ENCODE measurements around the gene TCF4. TPM values are rescaled to one million over a fixed set of nuclear protein-coding genes. Genes with fewer than 3 reads are reported as not detected.

TCF4 gene
- polyA plus RNA-seq, 4 donors, result 55.7 to 78.2 (median 72.4) TPM

DNA sequence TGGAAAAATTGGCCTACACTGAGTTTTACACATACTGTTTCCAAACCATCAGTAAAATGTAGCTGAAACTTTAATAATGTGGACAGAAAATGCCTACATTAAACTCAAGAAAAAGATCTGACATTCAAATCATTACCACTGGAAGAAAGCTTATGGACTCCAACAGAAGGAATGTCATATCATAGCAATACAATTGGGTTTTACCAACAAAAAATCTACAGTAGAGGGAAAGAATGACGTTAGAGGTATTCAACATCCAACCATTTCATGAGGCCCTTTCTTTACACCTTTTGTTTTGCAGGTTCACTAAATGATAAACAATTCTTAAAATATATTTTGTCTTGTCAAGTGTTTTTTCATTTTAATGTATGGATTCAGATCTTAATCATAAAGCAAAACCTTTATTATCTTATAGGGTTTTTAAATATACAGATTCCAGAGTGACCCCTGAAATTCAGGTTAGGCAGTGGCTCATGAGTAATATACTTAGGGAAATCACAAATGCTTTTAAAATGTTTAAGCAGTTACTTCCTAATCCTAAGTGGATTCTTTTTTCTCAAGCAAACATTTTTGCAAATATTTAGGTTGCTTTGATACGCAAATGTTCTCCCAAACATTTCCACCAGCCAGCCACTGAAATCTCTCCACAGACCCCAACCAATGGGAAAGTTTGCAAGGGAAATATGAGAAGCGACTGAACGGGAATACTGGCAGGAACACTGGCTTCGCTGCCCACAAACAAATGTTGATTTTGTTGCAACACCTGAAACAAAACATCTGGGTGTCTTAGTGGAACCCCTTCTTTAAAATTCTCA is 168.7 kb downstream of the TCF4 start:
- no peak for DNase-seq (ENCODE audit: low read depth in 4 of 4, low spot score in 3 of 4)

DNA sequence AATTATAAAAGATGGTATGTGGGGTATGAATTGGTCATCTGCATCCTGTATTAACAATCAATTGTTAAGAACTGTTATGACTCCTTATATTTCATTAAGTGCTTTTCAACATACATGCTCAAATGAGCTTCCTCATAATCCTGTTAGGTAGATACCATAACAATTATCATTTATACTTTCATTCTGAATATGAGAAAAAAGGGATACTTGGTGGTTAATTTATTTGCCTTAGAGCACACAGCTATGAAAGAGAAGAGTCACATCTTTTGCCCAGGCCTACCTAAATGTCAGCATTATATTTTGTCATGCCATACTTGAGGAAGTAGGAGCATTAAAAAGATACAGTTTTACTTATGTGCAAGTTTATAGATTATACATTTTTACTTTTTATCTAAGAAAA is 169.6 kb downstream of the TCF4 start:
- DNase-seq (ENCODE audit: low read depth in 4 of 4, low spot score in 3 of 4), result no peak

DNA sequence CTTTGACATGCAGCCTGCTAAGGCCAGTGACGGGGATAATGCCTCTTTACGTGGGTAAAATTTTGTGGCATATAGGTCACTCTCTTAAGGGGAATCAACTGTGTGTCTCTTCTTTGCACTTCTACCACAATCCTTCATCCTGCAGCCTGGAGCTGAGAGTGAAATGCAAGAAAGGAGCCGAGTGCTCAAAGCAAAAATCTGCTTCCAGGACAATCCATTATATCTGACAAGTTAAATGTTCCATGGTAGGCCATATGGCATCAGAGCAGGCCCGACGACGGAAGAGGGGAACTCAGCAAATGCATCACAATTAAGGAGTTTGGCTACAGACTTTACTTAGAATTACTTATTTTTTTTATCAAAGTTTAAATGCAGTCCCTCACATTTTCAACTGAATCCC is 171.2 kb downstream of the TCF4 start:
- no peak for DNase-seq (ENCODE audit: low read depth in 4 of 4, low spot score in 3 of 4)

DNA sequence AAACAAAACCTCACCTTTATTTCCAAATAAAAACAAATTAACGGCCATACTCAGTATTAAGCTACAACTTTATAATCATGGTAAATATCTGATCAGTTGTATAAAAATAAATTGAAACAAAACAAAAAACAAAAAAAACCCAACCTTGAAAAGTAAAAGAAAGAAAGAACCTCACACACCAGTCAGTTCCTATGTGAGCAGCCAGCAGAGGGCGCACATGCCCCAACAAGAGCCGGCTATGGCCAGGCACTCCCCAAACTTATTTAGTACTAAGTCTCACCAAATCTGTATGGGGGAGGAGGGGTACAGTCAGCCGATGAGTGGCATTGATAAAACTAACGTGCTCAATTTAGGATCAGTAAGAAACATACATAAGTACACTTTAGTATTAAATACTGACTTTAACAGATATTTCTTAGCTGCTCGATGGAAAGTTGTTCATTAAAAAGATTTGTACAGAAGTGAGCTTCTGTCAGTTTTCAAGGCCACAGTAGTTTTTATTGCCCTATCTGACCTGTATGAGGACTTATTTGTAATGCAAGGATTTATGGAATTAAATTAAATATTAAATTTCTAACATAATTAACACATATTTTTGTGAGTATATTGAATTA is 172.6 kb downstream of the TCF4 start:
- DNase-seq (ENCODE audit: low read depth in 4 of 4, low spot score in 3 of 4), result peak; percentile 65 to 73 (median 68)

DNA sequence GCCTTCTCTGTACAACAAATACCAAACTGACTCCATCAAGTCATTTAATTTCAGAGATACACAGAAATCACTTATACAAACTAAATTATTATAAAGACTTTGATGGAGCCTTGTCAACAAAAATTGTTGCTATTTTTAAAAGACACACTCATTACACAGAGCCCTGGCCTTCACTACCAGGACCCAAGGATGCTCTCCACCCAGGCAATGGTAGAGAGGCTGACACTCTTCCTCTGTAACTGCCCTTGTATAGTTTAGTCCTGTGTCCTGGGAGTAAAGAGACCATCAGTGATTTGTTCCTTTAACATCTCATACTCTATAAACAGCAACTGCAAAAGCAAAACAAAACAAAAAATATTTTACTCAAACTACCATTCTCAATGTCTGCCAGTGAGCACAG is 173.5 kb downstream of the TCF4 start:
- DNase-seq (ENCODE audit: low read depth in 4 of 4, low spot score in 3 of 4), result no peak

DNA sequence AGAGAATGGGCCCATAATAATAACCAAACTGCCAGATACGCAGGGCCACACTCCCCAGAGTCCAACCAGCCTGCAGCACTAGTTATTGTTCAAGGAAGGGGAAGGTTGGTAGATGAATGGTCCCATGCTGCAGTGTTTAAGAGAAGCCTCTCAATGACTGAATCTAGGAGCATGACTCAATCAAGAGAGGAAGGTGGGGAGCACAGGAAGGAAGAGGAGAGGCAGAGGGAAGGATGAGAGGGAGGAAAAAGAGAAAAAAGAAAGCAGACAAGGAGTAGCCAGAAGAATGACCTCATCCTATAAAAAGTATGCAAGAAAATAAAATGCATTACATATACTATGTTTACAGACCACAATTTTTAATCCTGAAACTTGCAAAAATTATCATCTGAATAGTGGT is 174.5 kb downstream of the TCF4 start:
- DNase-seq (ENCODE audit: low read depth in 4 of 4, low spot score in 3 of 4), result no peak

DNA sequence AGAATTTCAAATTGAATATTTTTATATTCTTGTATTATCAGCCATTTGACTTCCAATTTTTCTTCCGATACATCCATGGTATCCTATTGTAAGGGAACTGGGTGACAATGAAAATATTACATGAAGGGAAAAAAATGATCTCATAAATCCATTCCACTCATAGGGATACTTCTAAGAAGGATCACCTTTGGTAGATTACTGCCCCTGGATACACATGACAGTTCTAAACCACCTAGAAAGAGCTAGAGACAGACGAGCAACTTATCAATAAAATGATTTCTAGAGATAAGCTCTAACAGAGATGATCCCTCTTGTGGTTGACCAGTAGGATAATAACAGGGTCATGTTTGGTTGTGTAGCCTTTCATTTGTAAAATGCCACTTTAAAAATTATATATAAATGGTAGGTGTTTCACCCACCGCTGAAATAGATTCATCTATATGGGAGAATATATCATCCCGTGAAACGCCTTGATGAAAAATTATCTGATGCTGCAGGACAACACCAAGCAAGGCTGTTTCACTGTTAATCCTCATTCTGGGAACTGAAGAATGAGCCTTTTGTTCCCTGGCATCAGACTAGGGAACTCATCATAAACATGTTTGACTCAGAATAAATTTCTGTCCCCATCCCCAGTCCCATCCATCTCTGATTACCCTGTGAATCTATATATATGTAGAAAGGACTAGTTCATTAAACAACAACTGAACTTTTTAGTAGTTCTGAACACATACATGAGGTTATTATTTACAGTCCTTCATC is 180.0 kb downstream of the TCF4 start:
- no peak for DNase-seq (ENCODE audit: low read depth in 4 of 4, low spot score in 3 of 4)

DNA sequence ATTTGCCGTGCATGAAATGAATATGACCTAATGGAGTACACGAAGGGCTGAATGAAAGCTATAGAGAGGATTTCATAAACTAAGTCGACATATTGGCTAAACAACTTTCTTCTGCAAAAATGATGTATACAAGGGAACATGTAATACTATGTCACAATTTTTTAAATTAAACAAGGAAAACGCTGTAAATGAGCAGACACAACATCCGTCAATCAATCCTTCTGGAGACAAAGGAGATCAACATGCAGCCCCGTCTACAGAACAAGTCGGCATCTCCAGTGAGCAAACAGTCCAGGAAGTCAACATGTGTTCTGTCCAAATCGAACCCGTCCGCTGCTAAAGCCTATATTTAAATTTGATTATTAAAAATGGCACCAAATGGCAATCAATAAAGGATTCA is 180.8 kb downstream of the TCF4 start:
- no peak for DNase-seq (ENCODE audit: low read depth in 4 of 4, low spot score in 3 of 4)

DNA sequence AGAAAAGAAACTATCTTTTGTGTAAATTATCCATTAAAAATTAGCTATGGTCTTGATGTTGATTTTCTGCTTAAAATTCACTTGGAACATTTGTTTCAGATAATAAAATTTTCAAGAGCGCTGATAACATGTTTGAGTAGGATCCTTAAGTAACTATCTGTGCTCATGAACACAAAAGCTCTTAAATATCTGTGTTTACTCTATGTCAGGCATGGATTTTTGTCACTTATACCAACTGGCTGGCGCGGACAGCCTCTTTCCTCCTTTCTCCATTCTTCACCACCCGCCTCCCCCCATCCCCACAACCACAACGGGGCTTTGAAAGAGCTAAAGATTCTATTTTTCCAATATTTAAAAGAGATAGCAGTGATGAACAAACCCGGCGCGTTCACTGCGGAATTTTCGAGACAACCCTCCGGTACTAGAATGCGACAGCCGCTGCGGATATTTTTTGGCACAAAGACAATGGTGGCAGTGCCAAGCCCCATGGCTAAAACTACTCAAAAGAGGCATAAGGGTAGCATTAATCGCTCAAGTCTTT is 181.5 kb downstream of the TCF4 start:
- no peak for DNase-seq (ENCODE audit: low read depth in 4 of 4, low spot score in 3 of 4)

DNA sequence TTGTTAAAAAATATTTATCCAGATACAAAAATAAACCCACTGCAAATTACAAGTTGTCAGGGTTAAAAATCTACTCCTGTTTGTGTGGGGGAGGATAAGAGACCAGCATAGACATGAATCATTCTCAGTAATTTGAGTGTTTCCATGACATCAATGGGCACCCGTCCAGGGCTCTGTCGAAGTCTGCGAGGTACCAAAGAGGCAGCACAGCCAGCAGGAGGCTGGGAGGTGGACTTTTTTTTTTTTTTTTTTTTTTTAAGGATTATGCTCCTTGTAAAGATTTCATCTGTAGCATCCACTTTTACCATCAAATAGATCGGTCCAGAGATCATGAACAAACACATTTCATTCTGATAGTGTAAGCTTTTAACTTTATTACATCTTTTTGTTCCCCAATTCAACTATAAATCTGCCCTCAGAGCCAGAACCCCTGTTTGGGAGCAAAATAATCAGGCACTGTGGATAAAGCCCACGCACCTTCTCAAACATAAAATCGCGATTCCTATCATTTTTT is 182.0 kb downstream of the TCF4 start:
- DNase-seq (ENCODE audit: low read depth in 4 of 4, low spot score in 3 of 4), result peak in 1 of 4 donors; percentile 68

DNA sequence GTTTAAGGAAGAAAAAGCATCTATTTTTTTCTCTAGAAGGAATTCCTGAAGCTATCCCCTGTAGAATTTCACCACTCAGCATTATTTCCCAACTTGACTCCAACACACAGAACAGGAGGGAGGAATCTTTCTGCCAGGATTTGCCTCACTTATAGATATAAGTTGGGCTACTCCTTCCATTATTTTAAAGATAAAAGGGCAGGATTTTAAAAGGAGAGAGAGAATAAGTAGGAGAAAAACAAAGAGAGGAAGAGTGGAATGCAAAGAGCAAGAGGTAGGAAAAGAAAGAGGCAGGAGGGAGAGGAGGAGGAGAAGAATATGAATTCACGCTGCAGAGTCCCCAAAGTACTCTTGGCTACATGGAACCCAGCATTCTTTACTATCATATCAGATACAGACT is 182.5 kb downstream of the TCF4 start:
- no peak for DNase-seq (ENCODE audit: low read depth in 4 of 4, low spot score in 3 of 4)

DNA sequence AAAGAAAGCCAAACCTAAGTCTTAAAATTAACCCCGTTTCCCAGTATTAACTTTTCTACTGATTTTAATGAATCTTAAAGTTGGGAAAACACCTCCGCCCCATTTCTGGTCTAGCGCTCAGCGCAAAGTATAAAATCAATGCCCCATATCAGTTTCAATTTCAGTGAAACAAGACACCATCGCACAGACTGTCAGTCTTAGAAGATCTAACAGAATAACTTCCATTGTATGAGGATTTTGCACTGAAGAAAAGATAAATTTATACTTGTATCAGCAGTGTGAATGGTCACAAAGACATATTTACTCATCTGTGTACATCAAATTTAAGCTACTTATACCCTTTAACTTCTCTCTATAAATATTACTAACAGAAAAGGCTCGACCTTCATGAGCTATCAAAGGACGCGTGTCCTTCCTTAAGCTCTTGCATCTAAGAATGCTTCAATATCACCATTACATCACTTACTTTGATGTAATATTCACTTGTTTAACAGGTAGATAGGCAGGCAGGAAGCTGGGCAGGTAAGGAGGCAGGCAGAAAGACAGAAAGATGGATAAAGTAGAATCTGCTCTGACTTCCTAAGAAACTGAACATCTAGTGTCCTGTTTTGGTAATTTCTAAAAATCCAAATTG is 183.0 kb downstream of the TCF4 start:
- no peak for DNase-seq (ENCODE audit: low read depth in 4 of 4, low spot score in 3 of 4)

DNA sequence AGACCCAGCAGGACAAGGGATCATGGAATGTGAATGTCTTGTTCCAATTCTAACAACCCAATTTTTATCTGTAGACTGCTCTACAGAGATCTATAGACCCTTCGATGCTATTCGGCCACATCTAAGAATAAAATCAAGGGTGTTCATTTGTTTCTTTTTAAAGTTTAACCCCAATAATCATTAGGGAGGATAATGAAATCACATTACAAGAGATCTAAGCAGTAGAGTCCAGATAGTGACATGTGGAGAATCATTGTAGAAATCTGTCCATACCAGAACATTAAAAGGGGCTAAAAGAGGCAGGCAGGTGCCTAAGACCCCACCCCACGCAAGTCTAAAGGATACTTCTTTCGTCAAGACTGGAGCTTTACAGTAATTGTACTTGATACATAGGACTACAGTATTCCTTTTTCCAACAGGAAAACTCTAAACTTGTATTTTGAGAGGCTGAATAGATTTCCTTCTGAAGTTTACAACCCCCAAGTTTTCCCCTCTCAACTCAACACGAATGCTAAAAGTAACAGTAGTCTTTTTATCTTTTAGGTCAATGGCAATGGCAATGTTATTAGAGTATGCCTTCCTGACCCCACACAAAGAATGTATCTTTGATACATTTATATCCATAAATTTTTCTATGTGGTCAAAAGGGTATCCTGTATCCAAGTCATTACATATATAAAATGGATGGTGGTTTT is 183.7 kb downstream of the TCF4 start:
- no peak for DNase-seq (ENCODE audit: low read depth in 4 of 4, low spot score in 3 of 4)

DNA sequence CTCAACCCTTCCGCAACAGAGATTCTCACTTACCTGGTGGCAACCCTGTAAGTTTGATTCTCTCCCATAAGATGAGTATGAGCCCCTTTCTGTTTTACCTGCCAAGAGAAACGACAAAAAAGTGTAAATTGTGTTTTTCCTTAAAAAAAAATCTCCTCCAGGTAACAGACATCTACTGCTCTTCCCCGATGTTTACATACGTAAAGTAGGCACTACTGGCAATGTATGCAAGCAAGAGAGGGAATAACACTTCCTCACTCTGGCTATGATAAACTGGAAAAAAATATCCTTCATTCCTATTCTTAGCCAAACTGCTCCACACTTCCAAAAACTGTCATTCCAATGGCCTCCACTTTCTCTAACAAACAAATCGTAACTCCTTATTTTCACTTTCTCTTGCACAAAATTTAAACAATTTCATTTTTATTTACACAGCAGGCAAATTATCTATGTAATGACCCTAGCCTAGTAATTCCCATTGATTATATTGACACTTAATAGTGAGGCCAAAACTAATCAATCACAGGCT is 184.5 kb downstream of the TCF4 start:
- no peak for DNase-seq (ENCODE audit: low read depth in 4 of 4, low spot score in 3 of 4)

DNA sequence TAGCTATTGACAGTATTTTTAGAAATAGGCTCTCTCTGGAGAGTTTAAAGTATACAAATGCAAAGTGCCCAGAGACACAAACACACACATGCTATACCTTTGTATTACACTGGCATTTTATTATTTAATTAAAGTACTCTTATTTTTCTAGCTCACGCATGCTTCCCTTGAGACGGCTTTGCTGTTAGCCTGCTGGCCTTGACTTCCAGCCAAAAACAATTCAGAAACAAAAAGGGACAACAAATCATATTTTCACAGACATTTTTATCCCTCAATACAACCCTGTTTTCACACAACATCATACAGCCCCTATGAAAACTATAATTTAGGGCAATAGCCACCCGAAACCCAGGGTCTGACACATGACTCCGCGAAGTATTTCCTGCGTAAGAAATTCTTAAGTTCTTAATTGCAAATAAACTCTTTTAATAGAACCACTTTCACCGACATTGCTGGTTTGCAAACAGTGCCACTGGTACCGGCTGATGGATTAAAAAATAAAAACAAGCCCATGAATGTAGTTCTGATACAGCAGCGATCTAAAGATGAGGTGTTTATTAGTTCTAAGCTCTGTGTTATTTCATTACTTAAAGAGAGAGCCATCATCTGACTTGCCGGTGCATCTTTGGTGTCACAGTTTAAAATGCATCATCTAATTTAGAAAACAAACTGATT is 185.1 kb downstream of the TCF4 start:
- no peak for DNase-seq (ENCODE audit: low read depth in 4 of 4, low spot score in 3 of 4)

DNA sequence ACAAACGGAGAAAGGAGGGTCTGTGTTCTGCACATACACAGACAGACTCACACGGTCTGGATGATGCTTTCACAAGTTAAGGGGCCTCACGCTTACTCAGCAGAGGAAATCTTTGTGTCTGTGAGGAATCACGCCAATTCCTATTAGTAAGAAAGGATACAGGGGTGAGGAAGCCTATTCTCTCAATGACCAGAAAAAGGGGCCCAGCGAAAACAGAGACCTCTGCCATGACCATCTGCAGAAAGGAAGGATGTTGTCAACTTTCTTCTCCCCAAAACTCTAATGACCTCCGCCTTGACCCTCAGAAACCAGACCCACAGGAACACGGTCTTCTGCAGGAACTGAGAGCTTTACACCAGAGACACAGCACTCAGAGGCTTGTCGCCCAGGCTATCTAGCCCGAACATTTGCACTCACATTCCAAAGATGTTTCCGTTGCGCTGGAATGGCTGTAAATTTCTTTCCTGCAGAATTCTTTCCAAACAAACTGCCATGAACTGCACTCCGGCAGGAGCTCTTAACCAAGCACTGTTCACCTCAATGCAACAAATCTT is 186.3 kb downstream of the TCF4 start:
- DNase-seq (ENCODE audit: low read depth in 4 of 4, low spot score in 3 of 4), result peak in 2 of 4 donors; percentile 61 to 75

DNA sequence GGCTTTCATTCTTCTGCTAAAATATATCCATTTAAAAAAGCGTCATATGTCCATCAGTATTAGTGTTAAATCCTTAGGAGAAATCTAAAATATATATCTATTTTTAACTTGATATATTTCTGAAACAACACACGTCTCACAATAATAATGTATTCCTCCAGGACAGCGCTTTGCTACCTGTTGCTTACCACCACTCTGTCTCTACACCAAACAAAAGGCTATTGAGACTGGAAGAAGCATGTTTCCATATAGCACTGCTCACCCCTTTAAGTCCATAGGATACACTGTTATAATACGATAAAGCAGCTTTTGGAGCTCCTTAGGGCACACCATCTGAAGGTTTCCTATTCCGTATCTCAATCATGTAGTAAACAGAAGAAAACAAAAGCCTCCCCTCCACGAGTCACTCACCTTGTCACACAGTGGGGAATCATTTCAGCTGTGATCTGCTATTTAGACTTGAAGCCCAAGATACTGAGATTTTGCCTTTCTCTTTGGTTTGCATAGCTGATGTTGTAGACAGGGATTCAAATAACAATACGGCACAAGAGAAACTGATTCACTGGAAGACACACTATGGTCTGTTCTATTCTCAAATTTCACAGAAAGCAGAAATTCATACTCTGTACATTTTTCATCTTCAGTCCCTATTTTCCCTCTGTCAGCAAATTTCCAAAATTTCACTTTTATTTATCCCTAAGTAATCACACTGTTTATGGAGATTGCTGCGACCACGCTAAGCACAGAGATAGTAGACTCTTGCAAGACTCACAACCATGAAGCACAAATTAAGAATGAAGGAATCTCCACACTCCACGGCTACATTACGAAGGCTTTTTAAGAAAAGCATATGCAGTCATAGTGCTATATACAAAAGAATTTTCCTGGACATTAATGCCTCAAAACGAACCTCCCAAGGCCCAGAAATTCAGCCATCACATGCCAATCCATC is 187.1 kb downstream of the TCF4 start:
- DNase-seq (ENCODE audit: low read depth in 4 of 4, low spot score in 3 of 4), result no peak

DNA sequence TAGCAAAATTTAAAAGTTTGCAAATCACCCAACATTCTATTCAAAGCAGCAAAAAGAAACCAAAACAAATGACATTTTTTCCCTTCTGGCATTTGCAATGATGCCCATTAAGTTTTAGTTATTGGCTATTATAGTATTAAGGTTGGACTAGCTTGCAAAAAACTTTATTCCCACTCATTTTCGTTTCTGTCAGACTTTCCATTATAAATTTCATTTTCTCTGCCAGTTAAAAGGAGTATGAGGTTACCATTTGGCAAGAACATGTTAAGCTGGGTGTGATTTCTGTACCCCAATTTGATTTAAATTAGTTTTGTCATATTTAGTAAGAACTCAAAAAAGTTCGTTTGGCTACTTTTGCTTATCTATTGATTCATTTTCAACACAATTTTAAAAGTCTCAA is 187.9 kb downstream of the TCF4 start:
- no peak for DNase-seq (ENCODE audit: low read depth in 4 of 4, low spot score in 3 of 4)

Data from right renal pelvis (tissue), 4 donors.